ENCODE measurements around the gene AIPL1.

AIPL1 gene

DNA sequence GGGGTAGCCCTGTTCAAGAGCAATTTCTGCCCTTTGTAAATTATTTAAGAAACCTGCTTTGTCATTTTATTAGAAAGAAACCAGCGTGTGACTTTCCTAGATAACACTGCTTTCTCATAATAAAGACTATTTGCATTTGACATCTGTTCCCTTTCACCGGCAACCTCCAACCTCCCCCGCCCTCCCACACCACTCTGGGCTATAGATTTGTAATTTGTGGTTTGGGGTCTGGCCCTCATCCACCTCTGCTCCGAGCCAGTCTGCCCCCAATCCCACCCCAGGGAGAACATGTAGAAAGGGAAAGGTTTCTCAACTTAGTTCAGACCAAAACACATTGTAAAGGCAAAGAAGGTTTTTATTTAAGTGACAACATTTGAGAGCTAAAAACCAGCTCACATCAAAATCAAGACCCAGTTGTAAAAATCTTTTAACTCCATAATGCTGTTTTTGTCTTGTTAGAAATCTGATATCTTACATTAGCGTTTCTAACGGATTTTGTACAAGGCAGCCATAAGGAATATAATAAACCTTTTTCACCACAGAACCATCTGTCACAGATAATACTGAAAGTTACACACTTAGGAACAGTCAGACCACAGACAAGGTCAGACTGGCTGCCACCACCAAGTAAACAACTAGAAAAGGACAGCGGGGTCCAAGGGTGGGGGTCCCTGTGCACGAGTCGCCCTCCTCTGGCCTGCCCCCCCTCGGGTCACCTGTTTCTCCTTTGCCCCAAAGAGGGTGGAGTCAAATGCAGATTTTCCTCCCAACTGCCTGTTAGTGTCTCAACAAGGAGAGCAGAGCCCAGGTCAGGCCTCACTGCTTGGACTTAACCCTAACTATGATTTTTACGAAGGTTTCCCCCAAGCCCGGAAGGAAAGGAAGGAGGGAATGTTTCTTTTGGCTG lies 16.3 kb upstream of the AIPL1 start:
- no peak for DNase-seq (ENCODE audit: low read depth in 2 of 2)

- DNase-seq (ENCODE audit: low read depth in 2 of 2) = no peak
Observed at GRCh38 chr17:6449307-6449706, 14.4 kb upstream of the AIPL1 start.

DNA sequence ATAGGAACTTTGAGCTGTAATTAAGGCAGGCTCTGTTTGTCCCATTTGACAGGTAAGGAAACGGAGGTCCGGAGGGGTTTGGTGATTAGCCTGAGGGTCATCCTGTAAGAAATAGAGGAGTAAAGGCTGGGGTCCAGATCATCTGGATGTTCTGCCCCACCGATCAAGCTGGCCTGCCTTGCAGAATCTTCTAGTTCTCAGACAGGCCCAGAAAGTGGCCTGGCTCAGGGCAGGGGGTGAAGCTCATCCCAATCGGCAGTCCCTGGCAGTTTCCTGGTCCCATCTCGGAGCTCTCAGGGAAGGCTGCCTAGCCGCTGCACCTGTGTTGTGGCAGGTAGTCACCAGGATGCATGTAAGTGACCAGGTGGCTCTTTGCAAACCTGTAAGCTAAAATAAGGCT lies 13.6 kb upstream of the AIPL1 start:
- no peak for DNase-seq (ENCODE audit: low read depth in 2 of 2)

GRCh38 chr17:6446516-6447100 lies 11.7 kb upstream of the AIPL1 start:
- no peak for DNase-seq (ENCODE audit: low read depth in 2 of 2)

DNA sequence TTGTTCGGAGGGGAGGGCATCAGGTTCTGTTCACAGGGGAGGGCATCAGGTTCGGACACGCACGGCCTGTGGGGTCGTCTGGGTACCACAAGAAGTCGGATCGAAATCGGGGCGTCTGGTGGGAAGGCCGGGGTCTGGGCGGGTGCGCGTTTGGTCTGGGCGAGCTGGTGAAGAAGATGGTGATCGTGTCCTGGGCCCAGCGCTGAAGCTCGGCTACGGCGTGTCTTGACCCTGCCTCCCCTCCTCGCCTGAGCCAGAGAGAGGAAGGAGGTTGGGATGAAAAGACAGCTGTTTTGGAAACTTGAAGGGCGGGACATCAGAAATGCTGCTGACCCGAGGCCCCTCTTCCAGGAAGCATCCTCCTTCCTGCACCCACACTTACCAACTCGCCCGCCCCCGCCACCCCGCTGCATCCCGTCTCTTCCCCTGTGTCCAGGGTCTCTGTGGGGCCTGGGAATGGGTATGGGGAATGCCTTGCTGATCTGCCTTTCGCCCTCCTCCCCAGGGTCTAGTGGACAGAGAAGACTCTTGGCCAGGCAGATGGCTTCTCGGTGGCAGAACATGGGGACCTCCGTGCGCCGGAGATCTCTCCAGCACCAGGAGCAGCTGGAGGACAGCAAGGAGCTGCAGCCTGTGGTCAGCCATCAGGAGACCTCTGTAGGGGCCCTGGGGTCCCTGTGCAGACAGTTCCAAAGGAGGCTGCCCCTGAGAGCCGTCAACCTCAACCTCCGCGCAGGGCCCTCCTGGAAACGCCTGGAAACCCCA lies 9.8 kb upstream of the AIPL1 start:
- DNase-seq (ENCODE audit: low read depth in 2 of 2) = no peak

GRCh38 chr17:6443692-6444570 lies 9.0 kb upstream of the AIPL1 start, which contains the start of gene PIMREG:
Gene PIMREG (plus strand): TSS chr17:6444455. CDS start chr17:6445111, 656 bp downstream.
- DNase-seq (ENCODE audit: low read depth in 2 of 2) = peak; percentile 89 to 91

DNA sequence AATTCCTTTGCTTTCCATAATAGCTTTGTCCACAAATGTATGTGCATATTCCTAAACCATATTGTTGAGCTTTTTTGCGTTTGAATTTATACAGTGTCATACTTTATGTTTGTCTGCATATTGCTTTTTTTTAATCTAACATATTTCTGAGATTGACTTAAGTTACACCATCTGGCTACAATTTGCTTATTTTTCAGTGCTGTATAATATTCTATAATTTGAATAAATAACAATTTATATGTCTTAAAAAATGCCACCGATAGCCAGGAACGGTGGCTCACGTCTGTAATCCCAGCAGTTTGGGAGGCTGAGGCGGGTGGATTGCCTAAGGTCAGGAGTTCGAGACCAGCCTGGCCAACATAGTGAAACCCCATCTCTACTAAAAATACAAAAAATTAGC lies 7.9 kb upstream of the AIPL1 start:
- DNase-seq (ENCODE audit: low read depth in 2 of 2) = no peak

DNA sequence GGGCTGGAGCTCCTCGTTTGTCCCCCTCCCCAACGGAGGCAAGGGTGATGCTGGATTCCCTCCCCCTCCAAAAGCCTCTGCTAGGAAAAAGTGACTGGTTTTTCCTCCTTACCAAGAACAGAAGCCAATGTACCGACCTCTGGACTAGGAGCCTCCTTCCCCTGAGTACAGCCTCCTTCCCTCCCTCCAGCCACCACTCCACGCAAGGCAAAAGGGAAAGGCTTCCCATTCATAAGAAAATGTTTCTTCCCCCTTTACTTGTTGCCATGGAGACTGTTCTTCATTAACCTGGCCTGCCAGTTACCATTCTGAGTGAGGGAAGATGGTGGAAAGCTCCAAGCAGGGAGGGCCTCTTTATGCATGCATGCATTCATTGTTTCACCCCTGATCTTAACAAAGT lies 5.0 kb upstream of the AIPL1 start:
- no peak for DNase-seq (ENCODE audit: low read depth in 2 of 2)

GRCh38 chr17:6437956-6438355 lies 3.0 kb upstream of the AIPL1 start:
- DNase-seq (ENCODE audit: low read depth in 2 of 2) = no peak

DNA sequence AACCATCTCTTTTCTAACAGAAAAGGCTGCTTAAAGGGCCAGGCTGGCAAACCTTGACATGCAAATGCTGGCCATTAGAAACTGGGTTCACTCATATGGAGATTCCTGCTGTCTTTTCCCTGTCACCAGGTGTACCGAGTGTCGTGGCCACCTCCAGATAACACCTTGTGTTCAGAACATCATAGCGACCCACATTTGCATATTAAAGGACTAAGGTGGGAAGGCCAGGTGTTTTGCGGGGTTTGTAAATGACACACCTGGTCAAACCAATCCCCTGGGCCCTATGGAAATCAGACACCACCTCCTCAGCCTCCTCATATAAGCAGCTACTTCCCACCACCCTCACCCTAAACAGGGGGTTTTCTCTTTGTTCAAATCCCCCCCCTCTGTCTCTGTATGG lies 2.5 kb upstream of the AIPL1 start:
- DNase-seq (ENCODE audit: low read depth in 2 of 2) = no peak

DNA sequence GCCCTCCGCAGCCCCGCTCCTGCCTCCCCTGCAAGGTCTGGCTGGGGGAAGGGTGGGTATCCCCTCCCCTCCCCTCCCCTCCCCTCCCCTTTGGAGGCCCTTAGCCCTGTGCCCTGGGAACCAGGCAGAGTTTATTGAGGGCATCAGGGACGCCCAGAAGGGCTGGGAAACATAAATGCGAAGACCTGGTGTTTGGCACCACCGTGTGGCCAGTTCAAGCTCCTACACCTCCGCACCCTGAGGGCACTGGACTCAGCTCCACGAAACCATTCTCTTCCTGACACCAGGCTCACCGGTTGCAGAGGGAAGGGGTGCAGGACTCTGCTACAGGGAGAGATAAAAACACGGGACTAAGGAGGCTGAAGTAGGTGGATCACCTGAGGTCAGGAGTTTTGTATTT lies 1.0 kb upstream of the AIPL1 start:
- DNase-seq (ENCODE audit: low read depth in 2 of 2) = peak in 1 of 2 donors; percentile 19

DNA sequence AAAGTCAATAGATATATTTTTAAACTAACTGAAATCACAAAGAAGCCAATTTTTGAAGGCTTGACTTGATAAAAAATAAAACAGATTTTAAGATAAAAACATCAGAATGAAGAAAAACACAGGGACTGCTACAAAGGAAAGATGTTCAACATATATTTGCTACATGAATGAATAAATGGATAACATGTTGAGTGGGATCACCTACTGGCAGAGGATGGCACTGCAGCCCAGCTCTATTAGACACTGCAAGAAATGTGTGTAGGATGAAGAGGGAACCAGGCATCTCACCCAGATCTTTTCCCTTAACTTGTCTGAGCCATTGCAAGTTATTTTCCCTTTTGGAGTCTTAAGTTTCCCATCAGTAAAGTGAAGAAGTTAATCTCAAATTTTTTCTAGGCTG lies 4.2 kb downstream of the AIPL1 start:
- no peak for DNase-seq (ENCODE audit: low read depth in 2 of 2)

DNA sequence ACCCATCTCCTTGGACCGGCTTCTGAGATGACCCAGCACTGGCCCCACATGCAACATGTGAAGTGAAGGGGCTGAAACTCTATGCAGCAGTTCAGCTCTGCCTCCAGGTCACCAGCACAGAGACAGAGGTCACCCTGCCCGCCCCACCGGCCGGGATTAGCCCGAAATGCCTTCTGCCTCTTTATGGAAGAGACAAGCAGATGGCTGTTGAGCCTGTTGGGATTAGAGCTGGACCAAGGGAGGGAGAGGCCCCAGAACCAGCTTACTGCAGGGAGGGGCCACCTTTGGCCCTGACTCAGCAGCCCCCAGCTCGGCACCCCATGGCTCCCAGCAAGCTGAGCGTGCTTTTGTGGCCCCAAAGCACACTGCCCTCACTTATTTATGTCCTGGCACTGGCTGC lies 5.7 kb downstream of the AIPL1 start:
- DNase-seq (ENCODE audit: low read depth in 2 of 2) = no peak

GRCh38 chr17:6428207-6428965 lies 6.5 kb downstream of the AIPL1 start:
- DNase-seq (ENCODE audit: low read depth in 2 of 2) = no peak

DNA sequence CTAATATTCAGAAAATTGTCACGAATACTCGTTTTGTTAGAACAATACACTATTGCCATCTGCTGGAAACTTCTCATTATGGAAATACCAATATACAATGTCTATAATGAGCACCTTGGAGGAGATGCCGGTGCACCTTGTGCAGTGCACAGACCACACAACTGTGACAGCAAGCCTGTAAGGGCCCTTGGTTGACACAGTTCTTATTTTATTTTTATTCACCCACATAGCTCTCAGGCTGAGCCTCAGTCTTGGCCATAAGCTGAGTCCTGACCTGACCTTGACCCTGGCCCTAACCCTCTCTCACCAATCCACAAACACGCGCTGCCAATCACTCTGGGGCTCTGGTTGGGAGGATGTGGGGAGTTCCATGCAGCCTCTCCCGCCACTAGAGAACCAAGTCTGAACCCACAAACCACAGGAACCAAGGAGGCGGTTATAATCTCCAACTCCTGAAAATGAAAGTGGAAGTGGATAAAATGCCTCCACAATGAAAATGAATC lies 7.6 kb downstream of the AIPL1 start:
- DNase-seq (ENCODE audit: low read depth in 2 of 2) = peak in 1 of 2 donors; percentile 10

DNA sequence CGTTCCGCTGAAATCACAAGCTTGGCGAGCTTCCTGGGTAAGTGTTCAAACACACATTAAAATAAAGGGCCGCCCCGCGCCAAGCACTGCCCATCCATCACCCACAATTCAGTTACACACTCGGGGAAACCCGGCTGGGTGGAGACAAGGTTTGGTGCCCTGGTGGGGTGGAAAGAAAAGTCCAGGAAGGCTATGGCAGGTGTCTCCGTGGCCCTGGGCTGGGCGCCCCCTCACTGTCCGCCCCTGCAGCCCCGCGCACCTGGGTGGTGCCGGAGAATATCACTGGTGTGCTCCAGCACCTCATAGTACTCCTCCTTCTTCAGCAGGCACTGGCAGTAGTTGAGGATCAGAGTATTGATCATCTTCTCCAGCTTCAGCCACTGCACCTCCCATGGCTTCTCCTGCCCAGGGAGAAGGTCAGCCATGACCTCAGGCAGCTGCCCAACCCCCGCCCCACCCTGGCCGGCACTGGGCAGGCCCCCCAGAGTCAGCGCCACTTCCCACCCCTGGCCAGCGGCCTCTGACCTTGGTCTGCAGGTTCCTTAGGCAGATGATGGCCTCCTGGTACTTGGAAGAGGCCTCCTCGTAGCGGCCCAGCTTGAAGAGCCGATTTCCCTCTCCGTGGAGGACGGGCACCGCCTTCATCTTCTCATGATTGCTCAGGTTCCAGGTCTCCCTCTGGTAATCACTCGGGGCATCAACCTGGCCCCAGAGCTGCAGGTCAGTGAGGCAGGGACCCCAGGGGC lies 8.4 kb downstream of the AIPL1 start:
- no peak for DNase-seq (ENCODE audit: low read depth in 2 of 2)

DNA sequence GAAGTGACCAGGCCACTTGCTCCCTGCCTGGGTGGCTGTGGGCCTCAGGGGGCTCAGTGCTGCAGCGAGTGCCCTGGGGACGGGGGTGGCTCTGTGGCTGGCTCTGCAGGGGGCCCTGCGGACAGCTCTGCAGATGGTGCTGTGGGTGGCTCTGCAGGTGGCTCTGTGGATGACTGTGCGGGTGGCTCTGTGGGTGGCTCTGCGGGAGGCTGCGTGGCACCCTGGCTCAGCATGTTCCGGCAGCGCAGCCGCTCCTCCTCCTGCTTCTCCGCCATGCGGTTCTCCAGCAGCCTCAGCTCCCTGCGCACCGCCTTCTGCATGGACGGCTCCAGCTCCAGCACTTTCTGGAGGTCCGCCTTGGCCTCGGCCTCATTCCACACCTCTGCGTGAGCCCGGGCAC lies 9.5 kb downstream of the AIPL1 start:
- no peak for DNase-seq (ENCODE audit: low read depth in 2 of 2)

GRCh38 chr17:6423931-6424330 lies 11.0 kb downstream of the AIPL1 start:
- no peak for DNase-seq (ENCODE audit: low read depth in 2 of 2)

DNA sequence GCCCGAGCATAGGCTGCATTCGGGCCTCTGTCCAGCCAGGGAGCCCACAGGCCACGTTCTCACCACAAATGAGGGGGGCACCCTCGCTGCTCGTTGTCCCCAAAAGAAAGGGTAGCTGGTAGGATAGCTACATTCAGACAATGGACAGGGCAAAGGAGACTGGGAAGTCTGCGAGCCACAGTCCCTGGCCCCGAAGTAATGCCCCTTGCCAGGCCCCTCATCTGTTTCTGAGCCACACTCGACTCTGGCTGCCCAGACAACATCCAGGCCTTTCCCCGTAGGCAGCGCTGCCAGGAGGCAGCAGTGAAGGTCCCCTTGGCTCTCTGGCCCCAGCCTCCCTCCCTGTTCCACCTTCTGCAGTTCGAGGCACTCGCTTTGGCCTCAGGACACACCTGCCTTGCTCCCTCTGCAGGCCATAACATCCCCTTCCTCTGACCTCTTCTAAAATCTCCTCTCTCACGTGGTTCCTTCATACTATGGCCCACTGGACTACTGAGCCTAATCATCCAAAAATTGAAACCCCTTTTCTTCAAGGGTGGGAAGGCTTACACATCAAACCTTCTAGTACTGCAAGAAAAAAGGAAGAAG lies 12.2 kb downstream of the AIPL1 start:
- no peak for DNase-seq (ENCODE audit: low read depth in 2 of 2)

Measured in stimulated activated CD8-positive, alpha-beta memory T cell treated with anti-CD3 and anti-CD28 coated beads, Interleukin-15, amount 100 ng/mL, for 4 hours (primary cell).